ENCODE measurements around the gene IRF2BP1.
"Not testable (repeated sequence)": the region's sequence is repeated elsewhere in the genome, so short reads cannot be mapped to it uniquely, and the experiment has no call there.

Gene IRF2BP1

GRCh38 chr19:45901432-45901911 is 15.5 kb upstream of the IRF2BP1 start:
- peak in 1 of 2 donors; percentile 33 for DNase-seq
- TF ChIP-seq, protein P1, sequence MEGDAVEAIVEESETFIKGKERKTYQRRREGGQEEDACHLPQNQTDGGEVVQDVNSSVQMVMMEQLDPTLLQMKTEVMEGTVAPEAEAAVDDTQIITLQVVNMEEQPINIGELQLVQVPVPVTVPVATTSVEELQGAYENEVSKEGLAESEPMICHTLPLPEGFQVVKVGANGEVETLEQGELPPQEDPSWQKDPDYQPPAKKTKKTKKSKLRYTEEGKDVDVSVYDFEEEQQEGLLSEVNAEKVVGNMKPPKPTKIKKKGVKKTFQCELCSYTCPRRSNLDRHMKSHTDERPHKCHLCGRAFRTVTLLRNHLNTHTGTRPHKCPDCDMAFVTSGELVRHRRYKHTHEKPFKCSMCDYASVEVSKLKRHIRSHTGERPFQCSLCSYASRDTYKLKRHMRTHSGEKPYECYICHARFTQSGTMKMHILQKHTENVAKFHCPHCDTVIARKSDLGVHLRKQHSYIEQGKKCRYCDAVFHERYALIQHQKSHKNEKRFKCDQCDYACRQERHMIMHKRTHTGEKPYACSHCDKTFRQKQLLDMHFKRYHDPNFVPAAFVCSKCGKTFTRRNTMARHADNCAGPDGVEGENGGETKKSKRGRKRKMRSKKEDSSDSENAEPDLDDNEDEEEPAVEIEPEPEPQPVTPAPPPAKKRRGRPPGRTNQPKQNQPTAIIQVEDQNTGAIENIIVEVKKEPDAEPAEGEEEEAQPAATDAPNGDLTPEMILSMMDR (IDR thresholded peaks at IDR 0.05): no peak
- H3K27ac ChIP-seq: peak overlapping the region; percentile 71 to 76
- intact Hi-C loops (cut with DNase I; ENCODE audit: low total_unique reads): no loop called here
- peaks cover 0 to 25% (median 14%) of the 10 kb centered on the region in 4 donors for H3K4me1 ChIP-seq
- peak overlapping the region; percentile 70 to 78 for H3K4me3 ChIP-seq
- H3K36me3 ChIP-seq: peaks cover 6 to 29% (median 21%) of the 10 kb centered on the region in 3 donors
- H3K27me3 ChIP-seq: no peaks in the 10 kb centered on the region
- no peaks in the 10 kb centered on the region for H3K9me3 ChIP-seq

DNA sequence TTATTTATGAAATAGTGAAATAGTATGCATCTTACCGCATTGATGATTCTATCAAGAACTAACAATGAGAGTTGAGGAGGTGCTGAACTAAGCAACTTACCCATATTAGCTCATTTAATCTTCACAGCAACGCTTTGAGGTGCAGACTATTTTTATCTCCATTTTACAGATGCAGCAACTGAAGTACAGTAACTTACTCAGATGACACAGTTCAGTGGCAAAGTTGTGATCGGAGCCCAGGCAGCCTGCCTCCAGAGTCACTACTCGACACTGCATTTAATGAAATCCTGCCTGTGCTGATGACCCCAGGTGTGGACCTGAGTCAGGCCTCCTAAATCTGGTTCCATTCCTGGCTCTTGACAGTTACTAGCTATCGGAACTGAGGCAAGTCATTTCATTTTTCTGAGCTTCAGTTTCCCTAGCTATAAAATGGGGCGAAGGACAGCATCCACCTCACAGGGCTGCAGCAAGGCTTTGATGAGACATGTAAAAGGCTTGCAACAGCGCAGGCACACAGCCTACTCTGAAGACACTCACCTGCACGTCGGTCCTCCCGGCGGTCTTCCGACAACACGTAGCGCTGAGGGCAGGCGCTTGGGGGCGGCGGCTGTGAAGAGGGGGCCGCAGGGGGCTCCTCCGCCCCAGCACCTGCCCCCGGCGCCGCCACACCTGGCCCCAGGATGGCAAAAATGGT is 14.9 kb upstream of the IRF2BP1 start:
- no peaks in the 10 kb centered on the region for H3K9me3 ChIP-seq
- H3K4me3 ChIP-seq: peak overlapping the region; percentile 70 to 78
- intact Hi-C loops (cut with DNase I; ENCODE audit: low total_unique reads): no loop called here
- no peaks in the 10 kb centered on the region for H3K27me3 ChIP-seq
- peak overlapping the region; percentile 71 to 76 for H3K27ac ChIP-seq
- H3K36me3 ChIP-seq: peaks cover 6 to 34% (median 21%) of the 10 kb centered on the region in 3 donors
- DNase-seq: no peak
- peaks cover 0 to 25% (median 14%) of the 10 kb centered on the region in 4 donors for H3K4me1 ChIP-seq
- TF ChIP-seq, protein P1 (IDR thresholded peaks at IDR 0.05): no peak

DNA sequence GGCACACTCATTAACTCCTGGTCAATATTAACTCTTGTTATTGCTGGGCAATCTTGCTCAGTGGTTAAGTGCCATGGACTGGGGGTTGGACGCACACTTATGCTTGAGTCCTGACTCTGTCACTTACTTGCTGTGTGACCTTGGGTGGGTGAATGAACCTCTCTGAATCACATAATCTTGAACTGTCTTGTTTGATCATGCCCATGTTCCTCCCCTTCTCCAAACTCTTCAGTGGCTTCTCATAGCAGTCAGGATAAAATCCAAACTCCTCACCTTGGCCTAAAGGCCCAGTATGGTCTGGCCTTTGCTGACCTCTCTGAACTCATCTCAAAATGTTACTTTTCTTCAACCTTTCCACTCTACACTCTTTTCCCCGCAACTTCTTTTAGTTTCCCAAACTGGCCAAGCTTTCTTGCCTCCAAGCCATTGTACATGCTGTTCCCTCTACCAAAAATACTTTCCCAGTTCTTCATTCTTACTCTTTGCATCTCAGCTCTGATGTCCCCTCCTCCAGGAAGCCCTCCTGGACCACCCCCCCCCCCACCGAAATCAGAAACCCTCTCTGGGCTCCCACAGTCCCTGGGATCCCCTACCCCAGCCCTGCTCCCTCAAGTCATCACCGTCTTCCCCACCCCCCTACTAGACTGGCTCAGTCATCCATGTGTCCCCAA is 14.1 kb upstream of the IRF2BP1 start:
- H3K4me3 ChIP-seq: no peak overlapping the region
- TF ChIP-seq, protein P1 (IDR thresholded peaks at IDR 0.05): no peak
- H3K4me1 ChIP-seq: peaks cover 0 to 25% (median 14%) of the 10 kb centered on the region in 4 donors
- no peak overlapping the region for H3K27ac ChIP-seq
- intact Hi-C loops (cut with DNase I; ENCODE audit: low total_unique reads): no loop called here
- H3K27me3 ChIP-seq: no peaks in the 10 kb centered on the region
- DNase-seq: no peak
- peaks cover 12 to 42% (median 28%) of the 10 kb centered on the region in 3 donors for H3K36me3 ChIP-seq
- H3K9me3 ChIP-seq: no peaks in the 10 kb centered on the region

GRCh38 chr19:45899253-45899652 is 13.3 kb upstream of the IRF2BP1 start:
- Histone ChIP-seq H3K27me3 (no peaks in the 10 kb centered on the region), H3K9me3 (no peaks in the 10 kb centered on the region), H3K4me1 (peaks cover 0 to 25% (median 14%) of the 10 kb centered on the region in 4 donors), H3K27ac (no peak overlapping the region), H3K36me3 (peaks cover 14 to 50% (median 34%) of the 10 kb centered on the region in 3 donors), H3K4me3 (no peak overlapping the region)
- intact Hi-C loops (cut with DNase I; ENCODE audit: low total_unique reads): no loop called here
- DNase-seq: no peak
- TF ChIP-seq, protein P1 (IDR thresholded peaks at IDR 0.05): no peak

DNA sequence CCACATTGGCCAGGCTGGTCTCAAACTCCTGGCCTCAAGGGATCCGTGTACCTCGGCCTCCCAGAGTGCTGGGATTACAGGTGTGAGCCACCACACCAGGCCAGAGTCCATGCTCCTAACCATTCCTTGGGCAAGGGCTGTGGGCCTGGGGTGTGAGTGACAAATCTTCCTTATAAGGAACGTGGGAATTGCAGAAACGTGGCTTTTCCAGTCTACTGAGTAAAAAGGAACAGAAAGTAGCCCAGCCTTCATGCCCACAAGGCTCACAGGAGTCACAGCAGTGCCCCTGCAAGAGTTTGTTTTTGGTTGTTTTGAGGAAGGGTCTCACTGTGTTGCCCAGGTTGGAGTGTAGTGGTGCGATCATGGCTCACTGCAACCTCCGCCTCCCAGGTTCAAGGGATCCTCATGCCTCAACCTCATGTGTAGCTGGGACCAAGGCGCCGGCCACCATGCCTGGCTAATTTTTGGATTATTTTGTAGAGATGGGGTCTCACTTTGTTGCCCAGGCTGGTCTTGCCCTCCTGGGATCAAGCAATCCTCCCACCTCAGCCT is 11.4 kb upstream of the IRF2BP1 start:
- peaks cover 14 to 60% (median 34%) of the 10 kb centered on the region in 3 donors for H3K36me3 ChIP-seq
- intact Hi-C loops (cut with DNase I; ENCODE audit: low total_unique reads): no loop called here

GRCh38 chr19:45895983-45896599 is 10.2 kb upstream of the IRF2BP1 start:
- Histone ChIP-seq H3K36me3 (peaks cover 14 to 70% (median 36%) of the 10 kb centered on the region in 3 donors), H3K4me1 (peaks cover 0 to 12% (median 5%) of the 10 kb centered on the region in 4 donors)
- H3K9me3 ChIP-seq; H3K27me3 ChIP-seq; intact Hi-C loops (cut with DNase I; ENCODE audit: low total_unique reads); H3K27ac ChIP-seq; H3K4me3 ChIP-seq; DNase-seq: not testable (repeated sequence)

More for the DNA sequence above, 11.4 kb upstream of the IRF2BP1 start:
- Histone ChIP-seq H3K4me3 (no peak overlapping the region), H3K27me3 (no peaks in the 10 kb centered on the region), H3K27ac (no peak overlapping the region), H3K9me3 (no peaks in the 10 kb centered on the region), H3K4me1 (peaks cover 0 to 19% (median 11%) of the 10 kb centered on the region in 4 donors)
- TF ChIP-seq, protein P1 (IDR thresholded peaks at IDR 0.05): no peak
- no peak for DNase-seq
